ENCODE measurements around the gene ABHD17A. TPM values are rescaled to one million over a fixed set of nuclear protein-coding genes. Genes with fewer than 3 reads are reported as not detected.
A peak's percentile ranks its signal among the peaks of the same experiment; 100 is the strongest.

ABHD17A gene
- total and polyA plus RNA-seq, 9 of the 15 experiments (the other 6 are each of a cell fraction or from before 2014, with no cell fraction given), result 0.04 to 135 (median 21.8) TPM; not detected in 1

- no peak for TF ChIP-seq PRDM10 (IDR thresholded peaks at IDR 0.05; ENCODE audit: partially characterized antibody)
- no peak for TF ChIP-seq HNRNPL (IDR thresholded peaks at IDR 0.05; ENCODE audit: low read depth, low read length)
- TF ChIP-seq MAFG (tag; conservative IDR thresholded peaks at IDR 0.05), result no peak
- TF ChIP-seq THRAP3 (IDR thresholded peaks at IDR 0.05; ENCODE audit: borderline replicate concordance), result no peak
- no peak for TF ChIP-seq KDM4B (IDR thresholded peaks at IDR 0.05; ENCODE audit: borderline replicate concordance in 2 of 2, low read depth in 1 of 2)
- TF ChIP-seq ZNF79 (CRISPR knock-in tag; IDR thresholded peaks at IDR 0.05; ENCODE audit: low read depth), result no peak
- no peak for TF ChIP-seq PYGO2 (tag; IDR thresholded peaks at IDR 0.05)
- peak; percentile 99 for TF ChIP-seq KLF13 (tag; IDR thresholded peaks at IDR 0.05; ENCODE audit: borderline replicate concordance, low read depth)
- no peak for TF ChIP-seq ZNF3 (CRISPR knock-in tag; IDR thresholded peaks at IDR 0.05)
- TF ChIP-seq XRCC5 (IDR thresholded peaks at IDR 0.05; ENCODE audit: low read depth, low read length), result no peak
- peak; percentile 85 for TF ChIP-seq CCNT2 (IDR thresholded peaks at IDR 0.05; ENCODE audit: borderline replicate concordance, extremely low read depth, insufficient read length, low read depth, low read length)
- TF ChIP-seq CHD4 (IDR thresholded peaks at IDR 0.05; ENCODE audit: insufficient read depth, insufficient replicate concordance, low read depth, low read length, poor library complexity, severe bottlenecking), result no peak
- peak; percentile 89 for TF ChIP-seq POLR2G (IDR thresholded peaks at IDR 0.05; ENCODE audit: low read depth, low read length)
- TF ChIP-seq ZC3H11A (IDR thresholded peaks at IDR 0.05; ENCODE audit: low read depth, low read length), result no peak
- no peak for TF ChIP-seq RFX1 (IDR thresholded peaks at IDR 0.05)
- TF ChIP-seq ZKSCAN1 (IDR thresholded peaks at IDR 0.05; ENCODE audit: low read depth, low read length), result no peak
- TF ChIP-seq MEF2D (tag; conservative IDR thresholded peaks at IDR 0.05; ENCODE audit: low read depth), result no peak
- TF ChIP-seq NRF1 (conservative IDR thresholded peaks at IDR 0.05 in 1 of 2, IDR thresholded peaks at IDR 0.05 in 1 of 2), result peak in 1 of 2 experiments; percentile 51; a peak in 2 of 4 replicates
- TF ChIP-seq FIP1L1 (IDR thresholded peaks at IDR 0.05; ENCODE audit: low read depth, low read length, poor library complexity, severe bottlenecking), result peak; percentile 29
- TF ChIP-seq ZNF586 (CRISPR knock-in tag; conservative IDR thresholded peaks at IDR 0.05), result no peak
- no peak for TF ChIP-seq CGGBP1 (CRISPR knock-in tag; IDR thresholded peaks at IDR 0.05)
- no peak for TF ChIP-seq ZNF280A (IDR thresholded peaks at IDR 0.05; ENCODE audit: low read depth, partially characterized antibody)
These were observed 21.4 kb downstream of the ABHD17A start (continued) for GRCh38 chr19:1863638-1864479.

All from K562 (cell line).